Osteoblast (primary cell): ENCODE results near the gene CCDC112. TPM values are rescaled to one million over a fixed set of nuclear protein-coding genes. Genes with fewer than 3 reads are reported as not detected.
"Not testable (repeated sequence)": the region's sequence is repeated elsewhere in the genome, so short reads cannot be mapped to it uniquely, and the experiment has no call there.

Source experiments
- DNase-seq: peaks from one replicate; pipeline ENCODE4 v3.0.0; 2011; ENCODE audit warnings: low spot score, mixed read lengths; ENCODE audit not compliant: insufficient read length; ENCODE audit errors: missing footprints
- H2AFZ ChIP-seq: 2 replicates; pipeline ENCODE4 v1.6.0; 2011; ENCODE audit warnings: mild to moderate bottlenecking, low read length
- H3K27ac ChIP-seq: 2 replicates; pipeline ENCODE4 v1.5.1; 2011; ENCODE audit warnings: mild to moderate bottlenecking, low read depth, low read length, moderate library complexity
- H3K27me3 ChIP-seq: 2 replicates; pipeline ENCODE4 v1.6.0; 2012; ENCODE audit warnings: mild to moderate bottlenecking, control low read depth, inconsistent platforms, low read length, moderate library complexity; ENCODE audit not compliant: insufficient read depth
- H3K36me3 ChIP-seq: 2 replicates; pipeline ENCODE4 v1.5.1; 2011; ENCODE audit warnings: mild to moderate bottlenecking, low read length, control low read depth, moderate library complexity; ENCODE audit not compliant: insufficient read depth
- H3K4me1 ChIP-seq: 2 replicates; pipeline ENCODE4 v1.5.1; 2011; ENCODE audit warnings: mild to moderate bottlenecking, low read length, control low read depth, moderate library complexity; ENCODE audit not compliant: insufficient read depth
- H3K4me2 ChIP-seq: 2 replicates; pipeline ENCODE4 v1.6.0; 2011; ENCODE audit warnings: mild to moderate bottlenecking, low read length; ENCODE audit not compliant: insufficient read depth
- H3K4me3 ChIP-seq: fragments of 200-600 bp; sonication (generic); 3 replicates; pipeline ENCODE4 v1.5.1; 2012; ENCODE audit warnings: mild to moderate bottlenecking, low read length, inconsistent platforms; ENCODE audit not compliant: insufficient read depth
- H3K79me2 ChIP-seq: 2 replicates; pipeline ENCODE4 v1.6.0; 2012; ENCODE audit warnings: mild to moderate bottlenecking, low read length, control low read depth, inconsistent platforms; ENCODE audit not compliant: insufficient read depth
- H3K9me3 ChIP-seq: 2 replicates; pipeline ENCODE4 v1.5.1; 2011; ENCODE audit warnings: low read depth, low read length, control low read depth
- H4K20me1 ChIP-seq: 2 replicates; pipeline ENCODE4 v1.6.0; 2012; ENCODE audit warnings: mild to moderate bottlenecking, low read length, control low read depth; ENCODE audit not compliant: insufficient read depth
- total RNA-seq: library from RNA; depleted of rRNA; stranded (reverse); fragments of >200 nt; gene quantifications from 2 replicates; pipeline ENCODE4 v1.2.3, GENCODE V29; 2012
- TF ChIP-seq, protein P1 (sequence below): IDR thresholded peaks from 2 replicates; pipeline ENCODE4 v1.5.1; 2011; ENCODE audit warnings: mild to moderate bottlenecking, low read depth, low read length, moderate library complexity; ENCODE audit errors: extremely low read depth

Gene CCDC112
- total RNA-seq, 1 donor = 4.7 TPM

GRCh38 chr5:115257981-115258380, 38.5 kb downstream of the CCDC112 start:
- H3K36me3 ChIP-seq = no peaks in the 10 kb centered on the region
- peaks cover 59% of the 10 kb centered on the region for H4K20me1 ChIP-seq
- H3K9me3 ChIP-seq = no peaks in the 10 kb centered on the region
- peaks cover 95% of the 10 kb centered on the region for H3K79me2 ChIP-seq
- TF ChIP-seq, protein P1, sequence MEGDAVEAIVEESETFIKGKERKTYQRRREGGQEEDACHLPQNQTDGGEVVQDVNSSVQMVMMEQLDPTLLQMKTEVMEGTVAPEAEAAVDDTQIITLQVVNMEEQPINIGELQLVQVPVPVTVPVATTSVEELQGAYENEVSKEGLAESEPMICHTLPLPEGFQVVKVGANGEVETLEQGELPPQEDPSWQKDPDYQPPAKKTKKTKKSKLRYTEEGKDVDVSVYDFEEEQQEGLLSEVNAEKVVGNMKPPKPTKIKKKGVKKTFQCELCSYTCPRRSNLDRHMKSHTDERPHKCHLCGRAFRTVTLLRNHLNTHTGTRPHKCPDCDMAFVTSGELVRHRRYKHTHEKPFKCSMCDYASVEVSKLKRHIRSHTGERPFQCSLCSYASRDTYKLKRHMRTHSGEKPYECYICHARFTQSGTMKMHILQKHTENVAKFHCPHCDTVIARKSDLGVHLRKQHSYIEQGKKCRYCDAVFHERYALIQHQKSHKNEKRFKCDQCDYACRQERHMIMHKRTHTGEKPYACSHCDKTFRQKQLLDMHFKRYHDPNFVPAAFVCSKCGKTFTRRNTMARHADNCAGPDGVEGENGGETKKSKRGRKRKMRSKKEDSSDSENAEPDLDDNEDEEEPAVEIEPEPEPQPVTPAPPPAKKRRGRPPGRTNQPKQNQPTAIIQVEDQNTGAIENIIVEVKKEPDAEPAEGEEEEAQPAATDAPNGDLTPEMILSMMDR = no peak
- no peak overlapping the region for H3K27ac ChIP-seq
- peak; percentile 81 for DNase-seq
- peaks cover 24% of the 10 kb centered on the region for H3K4me1 ChIP-seq
- H3K27me3 ChIP-seq = no peaks in the 10 kb centered on the region
- H3K4me2 ChIP-seq = no peak overlapping the region
- no peak overlapping the region for H2AFZ ChIP-seq
- no peak overlapping the region for H3K4me3 ChIP-seq

DNA sequence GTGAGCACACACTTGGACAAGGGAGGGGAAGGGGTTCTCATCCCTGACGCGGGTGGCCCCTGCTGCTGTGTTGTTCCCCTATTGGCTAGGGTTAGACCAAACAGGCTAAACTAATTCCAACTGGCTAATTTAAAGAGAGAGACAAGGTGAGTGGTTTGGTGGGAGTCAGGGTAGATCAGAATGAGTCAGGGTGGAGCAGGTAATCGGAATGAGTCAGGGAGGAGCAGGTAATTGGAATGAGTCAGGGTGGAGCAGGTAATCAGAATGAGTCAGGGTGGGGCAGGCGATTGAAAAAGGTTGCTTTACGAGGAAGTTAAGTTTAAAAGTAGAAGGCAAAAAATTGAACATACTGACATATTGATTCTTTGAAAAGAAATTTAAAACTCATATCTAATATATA, 47.1 kb downstream of the CCDC112 start:
- not testable (repeated sequence) for H2AFZ ChIP-seq

DNA sequence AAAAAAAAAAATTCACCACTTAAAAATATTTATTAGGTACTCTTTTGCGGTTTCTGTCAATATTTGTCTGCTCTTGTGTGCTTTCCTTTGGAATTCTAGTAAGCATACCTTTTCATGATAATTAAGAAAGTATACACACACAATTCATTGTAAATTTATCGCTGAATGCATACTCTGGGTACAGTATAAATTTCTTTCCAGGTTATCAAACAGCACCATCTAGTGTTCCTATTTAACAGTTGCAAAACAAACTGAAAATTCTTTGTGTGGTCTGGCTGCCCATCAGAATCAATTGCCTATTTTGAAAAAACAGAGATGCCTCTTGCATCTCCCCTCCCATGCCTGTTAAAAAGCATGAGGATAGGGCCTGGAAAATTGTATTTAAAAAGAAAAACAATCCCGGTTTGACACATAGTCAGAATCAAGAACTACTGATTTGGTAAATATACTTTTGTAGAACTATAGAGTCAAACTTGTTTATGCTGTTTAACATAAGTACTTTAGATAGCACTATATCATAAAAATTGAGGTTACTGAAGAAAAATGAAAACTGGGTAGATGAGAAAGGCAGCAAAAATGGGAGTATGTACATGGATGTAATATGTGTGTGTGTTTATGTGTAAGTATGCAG, 50.0 kb downstream of the CCDC112 start:
- Histone ChIP-seq H3K4me3 (no peak overlapping the region), H2AFZ (no peak overlapping the region), H3K9me3 (no peaks in the 10 kb centered on the region), H4K20me1 (peaks cover 18% of the 10 kb centered on the region), H3K27ac (no peak overlapping the region), H3K27me3 (no peaks in the 10 kb centered on the region), H3K4me2 (no peak overlapping the region), H3K79me2 (peaks cover 50% of the 10 kb centered on the region), H3K4me1 (peaks cover 15% of the 10 kb centered on the region), H3K36me3 (peaks cover 5% of the 10 kb centered on the region)
- no peak for DNase-seq
- TF ChIP-seq, protein P1 = peak; percentile 71

More for the DNA sequence above, 47.1 kb downstream of the CCDC112 start:
- peaks cover 55% of the 10 kb centered on the region for H3K79me2 ChIP-seq
- H3K4me3 ChIP-seq, H4K20me1 ChIP-seq, DNase-seq, H3K36me3 ChIP-seq, H3K4me1 ChIP-seq, H3K4me2 ChIP-seq, H3K27me3 ChIP-seq, H3K27ac ChIP-seq, H3K9me3 ChIP-seq: not testable (repeated sequence)

- peak overlapping the region; percentile 48 for H3K27ac ChIP-seq
- TF ChIP-seq, protein P1 = no peak
- no peaks in the 10 kb centered on the region for H3K27me3 ChIP-seq
- H3K4me3 ChIP-seq = no peak overlapping the region
- no peak overlapping the region for H2AFZ ChIP-seq
- peaks cover 15% of the 10 kb centered on the region for H3K4me1 ChIP-seq
- peak; percentile 71 for DNase-seq
- no peaks in the 10 kb centered on the region for H3K9me3 ChIP-seq
- H3K4me2 ChIP-seq = peak overlapping the region; percentile 2
- H3K36me3 ChIP-seq = peaks cover 22% of the 10 kb centered on the region
- peaks cover 16% of the 10 kb centered on the region for H4K20me1 ChIP-seq
- H3K79me2 ChIP-seq = peaks cover 29% of the 10 kb centered on the region
These were observed 53.0 kb downstream of the CCDC112 start for GRCh38 chr5:115243412-115243811.
